IPS-NIHi7 (cell line): ENCODE measurements around the gene NUFIP2.
"Not testable (repeated sequence)": the region's sequence is repeated elsewhere in the genome, so short reads cannot be mapped to it uniquely, and the experiment has no call there.

ENCODE experiments used
- DNase-seq: peaks from one replicate; pipeline ENCODE4 v3.0.0; 2012; ENCODE audit warnings: mixed read lengths; ENCODE audit errors: extremely low spot score

Gene NUFIP2

GRCh38 chr17:29293890-29294579 lies at the start of gene NUFIP2:
Gene NUFIP2, minus strand, starts transcription at chr17:29294148. Its CDS starts 89 bp downstream, at chr17:29294059.
- DNase-seq: peak; percentile 98

GRCh38 chr17:29342158-29342765 lies 48.3 kb upstream of the NUFIP2 start:
- no peak for DNase-seq

- DNase-seq: no peak
Measured at GRCh38 chr17:29341726-29342125, 47.8 kb upstream of the NUFIP2 start.

GRCh38 chr17:29339016-29339415 lies 45.1 kb upstream of the NUFIP2 start:
- DNase-seq: not testable (repeated sequence)

- DNase-seq: no peak
Measured at GRCh38 chr17:29331708-29332085, 37.7 kb upstream of the NUFIP2 start.

- no peak for DNase-seq
Measured at GRCh38 chr17:29331075-29331707, 37.2 kb upstream of the NUFIP2 start.

- no peak for DNase-seq
Measured at GRCh38 chr17:29327412-29327811, 33.5 kb upstream of the NUFIP2 start.

GRCh38 chr17:29326023-29326813 lies 32.3 kb upstream of the NUFIP2 start:
- no peak for DNase-seq

- no peak for DNase-seq
Measured at GRCh38 chr17:29322363-29322762, 28.4 kb upstream of the NUFIP2 start.

- DNase-seq: no peak
Measured at GRCh38 chr17:29303386-29303785, 9.4 kb upstream of the NUFIP2 start.

- no peak for DNase-seq
Measured at GRCh38 chr17:29299031-29299430, 5.1 kb upstream of the NUFIP2 start.

- no peak for DNase-seq
Measured at GRCh38 chr17:29295420-29295819, 1.5 kb upstream of the NUFIP2 start.

- no peak for DNase-seq
Measured at GRCh38 chr17:29294580-29294900, 592 bp upstream of the NUFIP2 start.

- peak; percentile 46 for DNase-seq
Measured at GRCh38 chr17:29292992-29293889, 707 bp downstream of the NUFIP2 start.

GRCh38 chr17:29292071-29292991 lies 1.6 kb downstream of the NUFIP2 start:
- DNase-seq: peak; percentile 49

GRCh38 chr17:29291163-29291752 lies 2.7 kb downstream of the NUFIP2 start:
- peak; percentile 18 for DNase-seq

GRCh38 chr17:29289852-29290251 lies 4.1 kb downstream of the NUFIP2 start:
- no peak for DNase-seq

GRCh38 chr17:29283961-29284360 lies 10.0 kb downstream of the NUFIP2 start:
- no peak for DNase-seq

GRCh38 chr17:29283496-29283895 lies 10.5 kb downstream of the NUFIP2 start:
- DNase-seq: no peak
